ENCODE results near the gene DCAF16. TPM values are rescaled to one million over a fixed set of nuclear protein-coding genes. Genes with fewer than 3 reads are reported as not detected.
A peak's percentile ranks its signal among the peaks of the same experiment; 100 is the strongest.

The DCAF16 gene
- total RNA-seq, 2 experiments from 2014 or later = 42.4 to 44.5 TPM

DNA sequence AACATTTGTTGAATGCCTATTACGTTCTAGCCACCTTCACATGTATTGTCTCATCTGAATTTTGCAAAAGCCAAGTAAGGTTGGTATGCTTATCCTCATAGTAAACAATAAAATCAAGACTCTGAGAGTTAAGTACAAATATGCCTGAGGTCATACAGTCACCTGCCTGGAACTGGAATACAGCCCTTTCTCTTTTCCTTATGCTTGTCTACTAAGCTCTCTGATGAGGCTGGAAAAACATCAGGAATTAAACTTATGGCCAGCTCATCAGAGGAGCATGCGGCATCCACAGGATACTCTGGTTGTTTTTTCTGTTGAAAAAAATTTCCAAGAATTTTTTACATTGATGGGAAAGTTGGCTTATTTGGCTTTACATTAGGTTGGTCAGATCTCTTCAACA, 35.7 kb upstream of the DCAF16 start:
- intact Hi-C loops (cut with micrococcal nuclease) = no loop called here
- peaks cover 43% of the 10 kb centered on the region for H3K36me3 Mint-ChIP-seq (ENCODE audit: low read depth)
- no peak overlapping the region for H3K27ac Mint-ChIP-seq

DNA sequence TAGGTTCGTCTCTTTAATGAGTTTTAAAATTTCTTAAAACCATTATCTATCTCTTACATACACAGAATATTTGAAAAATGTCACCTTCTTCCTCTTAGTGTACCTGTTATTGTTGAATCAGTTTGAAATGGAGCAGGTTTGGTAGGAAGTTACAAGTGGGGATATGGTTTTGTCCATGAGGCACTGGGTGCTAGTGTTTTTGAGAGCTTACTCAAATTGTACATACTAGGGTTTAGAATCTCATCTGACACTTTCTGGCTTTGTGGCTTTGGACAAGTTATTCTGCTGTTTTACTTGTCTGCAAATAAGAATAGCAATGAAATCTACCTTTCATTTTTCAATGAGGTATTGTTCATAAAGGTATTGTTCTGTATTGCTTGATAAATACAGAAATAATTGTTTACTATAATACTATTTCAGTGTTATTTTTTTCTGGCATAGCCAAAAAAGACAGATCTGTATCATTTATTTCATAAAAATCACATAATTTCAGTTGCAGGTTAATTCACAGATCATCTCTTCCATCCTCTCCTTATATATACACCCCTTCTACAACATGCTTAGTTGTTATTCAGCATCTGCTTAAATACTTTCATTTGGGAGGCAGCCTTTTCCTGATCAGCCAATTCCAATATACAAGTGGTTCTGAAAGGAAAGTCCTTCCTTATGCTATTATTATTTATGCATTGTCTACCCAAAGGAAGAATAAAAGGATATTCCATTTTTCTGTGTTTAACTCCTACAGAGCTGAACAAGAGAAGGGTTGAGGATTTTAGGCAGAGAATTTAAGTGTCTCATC, 13.5 kb upstream of the DCAF16 start:
- Mint-ChIP-seq H3K4me1 (ENCODE audit: low read depth) (no peaks in the 10 kb centered on the region), H3K4me3 (no peak overlapping the region), H3K9me3 (no peaks in the 10 kb centered on the region), H3K27ac (no peak overlapping the region), H3K36me3 (ENCODE audit: low read depth) (peaks cover 58% of the 10 kb centered on the region), H3K27me3 (no peaks in the 10 kb centered on the region)
- CTCF ChIA-PET = no interaction called here
- intact Hi-C loops (cut with micrococcal nuclease) = no loop called here
- no peak for TF ChIP-seq CTCF (IDR thresholded peaks at IDR 0.05)
- DNase-seq = no peak
- no peak for ATAC-seq
- POLR2A ChIA-PET = interaction anchor here (1.3 kb wide), 2 partner anchors 8 to 13 kb away, joined by 3 to 7 read pairs; partner anchors contain the start of genes DCAF16 and NCAPG

More for the DNA sequence above, 35.7 kb upstream of the DCAF16 start:
- Mint-ChIP-seq H3K4me1 (ENCODE audit: low read depth) (no peaks in the 10 kb centered on the region), H3K9me3 (no peaks in the 10 kb centered on the region), H3K27me3 (no peaks in the 10 kb centered on the region), H3K4me3 (no peak overlapping the region)
- CTCF ChIA-PET = interaction anchor here (2.1 kb wide), 1 partner anchor 29 kb away, joined by 7 read pairs; no protein-coding TSS in a partner anchor
- no peak for ATAC-seq
- POLR2A ChIA-PET = no interaction called here
- no peak for TF ChIP-seq CTCF (IDR thresholded peaks at IDR 0.05)
- DNase-seq = no peak

DNA sequence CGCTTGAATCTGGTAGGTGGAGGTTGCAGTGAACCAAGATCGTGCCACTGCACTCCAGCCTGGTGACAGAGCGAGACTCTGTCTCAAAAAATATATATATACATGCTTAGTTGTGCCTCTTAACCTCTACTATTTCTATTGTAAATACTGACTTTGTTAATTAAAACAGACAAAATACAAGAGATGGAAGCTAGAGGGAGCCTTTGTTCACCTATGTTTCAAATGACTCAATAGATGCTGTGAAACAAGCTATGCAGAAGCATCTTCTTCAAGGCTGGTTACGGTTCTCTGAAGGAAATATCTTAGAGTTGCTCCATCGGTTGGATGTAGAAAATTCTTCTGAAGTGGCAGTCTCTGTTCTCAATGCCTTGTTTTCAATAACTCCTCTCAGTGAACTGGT, 6.5 kb upstream of the DCAF16 start:
- H3K36me3 Mint-ChIP-seq (ENCODE audit: low read depth) = peaks cover 57% of the 10 kb centered on the region
- TF ChIP-seq CTCF (IDR thresholded peaks at IDR 0.05) = peak; percentile 48
- H3K27me3 Mint-ChIP-seq = peaks cover 1% of the 10 kb centered on the region
- POLR2A ChIA-PET = interaction anchor here (0.7 to 1.9 kb wide), 2 partner anchors 8 to 22 kb away, joined by 3 to 7 read pairs; no protein-coding TSS in a partner anchor
- no peak overlapping the region for H3K27ac Mint-ChIP-seq
- DNase-seq (no peak), ATAC-seq (peak; percentile 72)
- CTCF ChIA-PET = interaction anchor here (0.6 to 2.0 kb wide), 13 partner anchors 9 to 778 kb away, joined by 3 to 12 read pairs (median 5); no protein-coding TSS in a partner anchor
- intact Hi-C loops (cut with micrococcal nuclease) = loop anchor here (5.0 kb wide), 1 partner anchor 775 kb away; no protein-coding TSS in a partner anchor
- H3K4me1 Mint-ChIP-seq (ENCODE audit: low read depth) = peaks cover 12% of the 10 kb centered on the region
- H3K9me3 Mint-ChIP-seq = no peaks in the 10 kb centered on the region
- no peak overlapping the region for H3K4me3 Mint-ChIP-seq

- Mint-ChIP-seq H3K27ac (no peak overlapping the region), H3K27me3 (peaks cover 2% of the 10 kb centered on the region), H3K4me3 (no peak overlapping the region), H3K9me3 (no peaks in the 10 kb centered on the region), H3K36me3 (ENCODE audit: low read depth) (peaks cover 56% of the 10 kb centered on the region), H3K4me1 (ENCODE audit: low read depth) (peaks cover 13% of the 10 kb centered on the region)
- DNase-seq = no peak
- CTCF ChIA-PET = interaction anchor here (1.2 to 2.0 kb wide), 6 partner anchors 11 to 779 kb away, joined by 4 to 12 read pairs (median 8); no protein-coding TSS in a partner anchor
- ATAC-seq = no peak
- no peak for TF ChIP-seq CTCF (IDR thresholded peaks at IDR 0.05)
- intact Hi-C loops (cut with micrococcal nuclease) = loop anchor here (5.0 kb wide), 1 partner anchor 776 kb away; no protein-coding TSS in a partner anchor
- POLR2A ChIA-PET = interaction anchor here (0.7 to 1.9 kb wide), 2 partner anchors 9 to 23 kb away, joined by 3 to 7 read pairs; no protein-coding TSS in a partner anchor
Measured at GRCh38 chr4:17816142-17816541, 5.6 kb upstream of the DCAF16 start.

GRCh38 chr4:17814140-17814539, 3.6 kb upstream of the DCAF16 start:
- Mint-ChIP-seq H3K4me3 (no peak overlapping the region), H3K4me1 (ENCODE audit: low read depth) (peaks cover 15% of the 10 kb centered on the region), H3K27ac (no peak overlapping the region), H3K9me3 (no peaks in the 10 kb centered on the region), H3K36me3 (ENCODE audit: low read depth) (peaks cover 61% of the 10 kb centered on the region), H3K27me3 (peaks cover 2% of the 10 kb centered on the region)
- intact Hi-C loops (cut with micrococcal nuclease) = loop anchor here (5.0 kb wide), 1 partner anchor 208 kb away; the partner anchor contains the start of gene LCORL
- POLR2A ChIA-PET = no interaction called here
- DNase-seq (no peak), ATAC-seq (no peak)
- no peak for TF ChIP-seq CTCF (IDR thresholded peaks at IDR 0.05)
- CTCF ChIA-PET = no interaction called here

Measured in activated CD8-positive, alpha-beta T cell treated with anti-CD3 and anti-CD28 coated beads for 36 hours (primary cell).